Mammary epithelial cell (primary cell): Measurements from ENCODE around the gene ZNRD2.

ENCODE experiments used
- CTCF ChIP-seq, 2 donors: IDR thresholded peaks in 1 of 2; conservative IDR thresholded peaks in 1 of 2; 2 replicates each; pipeline ENCODE4 v1.5.1; 2011 to 2012; ENCODE audit warnings: inconsistent platforms in 2 of 2, low read length in 2 of 2, mild to moderate bottlenecking in 2 of 2, control low read depth in 1 of 2, low read depth in 1 of 2; ENCODE audit not compliant: insufficient read depth in 1 of 2; ENCODE audit errors: extremely low read depth in 1 of 2
- EZH2 ChIP-seq: IDR thresholded peaks from 2 replicates; pipeline ENCODE4 v1.6.1; 2012; ENCODE audit warnings: low read length, inconsistent platforms, borderline replicate concordance

DNA sequence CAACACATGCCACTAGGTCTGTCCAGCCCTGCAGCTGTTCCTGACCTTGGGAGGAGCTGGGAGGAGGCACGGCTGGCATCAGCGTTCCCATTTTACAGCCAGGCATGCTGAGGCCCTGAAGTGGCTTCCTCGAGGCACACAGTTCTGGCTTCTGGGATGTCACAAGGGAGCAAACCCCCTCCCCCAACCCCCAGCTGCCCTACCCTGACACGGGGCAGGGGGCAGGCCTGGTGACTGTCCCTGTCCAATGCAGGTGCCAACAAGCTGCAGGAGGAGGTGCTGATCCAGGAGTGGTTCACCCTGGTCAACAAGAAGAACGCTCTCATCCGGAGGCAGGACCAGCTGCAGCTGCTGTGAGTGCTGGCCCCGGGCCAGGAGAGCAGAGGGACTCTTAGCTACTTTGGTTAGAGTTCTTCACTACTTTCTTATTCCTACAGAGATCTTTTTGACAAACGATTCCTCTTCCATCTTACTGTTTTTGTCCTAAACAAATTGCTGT lies 20.0 kb downstream of the ZNRD2 start:
- TF ChIP-seq CTCF (conservative IDR thresholded peaks at IDR 0.05 in 1 of 2, IDR thresholded peaks at IDR 0.05 in 1 of 2; ENCODE audit: extremely low read depth in 1 of 2, insufficient read depth in 1 of 2, low read depth in 1 of 2, low read length in 2 of 2) (no peak), EZH2 (no peak)
